ENCODE results near the gene PRDM1.
A peak's percentile ranks its signal among the peaks of the same experiment; 100 is the strongest.

PRDM1 gene

DNA sequence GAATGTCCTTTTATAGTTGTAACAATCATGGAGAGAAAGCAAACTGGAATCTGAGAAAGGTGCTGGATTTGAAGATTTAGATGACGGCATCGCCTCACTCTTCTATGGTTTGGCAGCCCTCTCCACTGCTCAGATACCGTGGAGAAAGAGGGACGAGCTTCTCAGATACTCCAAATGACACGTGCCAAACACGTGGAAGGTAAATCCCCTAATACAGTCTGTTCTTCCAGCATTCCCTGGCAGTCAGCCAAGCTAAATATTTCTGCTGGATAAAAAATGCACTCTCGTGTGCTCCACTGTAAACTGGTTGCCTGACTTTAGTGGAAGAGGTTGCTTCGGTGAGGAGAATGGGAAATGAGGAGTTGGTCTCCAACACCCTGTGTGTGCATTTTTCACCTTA lies 16.7 kb upstream of the PRDM1 start:
- H3K4me3 ChIP-seq (ENCODE audit: low read depth, low read length) = no peak overlapping the region
- TF ChIP-seq, protein P1, sequence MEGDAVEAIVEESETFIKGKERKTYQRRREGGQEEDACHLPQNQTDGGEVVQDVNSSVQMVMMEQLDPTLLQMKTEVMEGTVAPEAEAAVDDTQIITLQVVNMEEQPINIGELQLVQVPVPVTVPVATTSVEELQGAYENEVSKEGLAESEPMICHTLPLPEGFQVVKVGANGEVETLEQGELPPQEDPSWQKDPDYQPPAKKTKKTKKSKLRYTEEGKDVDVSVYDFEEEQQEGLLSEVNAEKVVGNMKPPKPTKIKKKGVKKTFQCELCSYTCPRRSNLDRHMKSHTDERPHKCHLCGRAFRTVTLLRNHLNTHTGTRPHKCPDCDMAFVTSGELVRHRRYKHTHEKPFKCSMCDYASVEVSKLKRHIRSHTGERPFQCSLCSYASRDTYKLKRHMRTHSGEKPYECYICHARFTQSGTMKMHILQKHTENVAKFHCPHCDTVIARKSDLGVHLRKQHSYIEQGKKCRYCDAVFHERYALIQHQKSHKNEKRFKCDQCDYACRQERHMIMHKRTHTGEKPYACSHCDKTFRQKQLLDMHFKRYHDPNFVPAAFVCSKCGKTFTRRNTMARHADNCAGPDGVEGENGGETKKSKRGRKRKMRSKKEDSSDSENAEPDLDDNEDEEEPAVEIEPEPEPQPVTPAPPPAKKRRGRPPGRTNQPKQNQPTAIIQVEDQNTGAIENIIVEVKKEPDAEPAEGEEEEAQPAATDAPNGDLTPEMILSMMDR (IDR thresholded peaks at IDR 0.05; ENCODE audit: borderline replicate concordance, insufficient read depth, low read depth, low read length) = no peak

- TF ChIP-seq, protein P1 (IDR thresholded peaks at IDR 0.05; ENCODE audit: borderline replicate concordance, insufficient read depth, low read depth, low read length) = no peak
- no peak overlapping the region for H3K4me3 ChIP-seq (ENCODE audit: low read depth, low read length)
Measured at GRCh38 chr6:106070636-106071035, 15.5 kb upstream of the PRDM1 start.

DNA sequence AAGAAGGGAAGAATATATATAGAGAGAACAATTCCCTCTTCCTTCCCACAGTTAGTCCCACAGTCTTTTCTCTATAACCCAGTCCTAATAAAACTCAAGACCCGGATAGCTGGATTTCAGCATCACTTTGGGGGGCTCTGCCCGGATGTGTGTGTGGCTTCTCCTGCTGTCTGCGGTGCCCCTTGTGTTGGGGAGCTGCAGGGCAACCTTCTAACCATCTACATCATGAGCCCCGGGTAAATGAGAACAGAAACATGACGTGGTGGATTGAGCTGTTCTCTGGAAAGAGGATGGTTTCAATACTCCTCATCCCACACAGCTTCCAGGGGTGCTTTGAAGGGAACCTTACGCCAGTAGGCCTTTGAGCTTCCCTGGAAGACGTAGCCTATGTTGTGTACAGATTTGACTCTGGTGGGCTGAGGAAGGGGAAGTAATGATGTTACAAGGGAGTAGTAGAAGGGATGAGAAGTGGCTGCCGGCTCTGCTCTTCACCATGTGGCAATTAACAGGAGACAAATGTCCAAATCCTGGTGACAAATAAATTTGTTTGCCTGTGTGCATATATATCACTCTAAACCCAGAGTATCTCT lies 13.5 kb upstream of the PRDM1 start:
- TF ChIP-seq, protein P1 (IDR thresholded peaks at IDR 0.05; ENCODE audit: borderline replicate concordance, insufficient read depth, low read depth, low read length) = 0 out of 2 replicates have a peak, but pooled peaks have one; percentile 9
- H3K4me3 ChIP-seq (ENCODE audit: low read depth, low read length) = no peak overlapping the region

GRCh38 chr6:106074146-106074545 lies 12.0 kb upstream of the PRDM1 start:
- H3K4me3 ChIP-seq (ENCODE audit: low read depth, low read length) = no peak overlapping the region
- TF ChIP-seq, protein P1 (IDR thresholded peaks at IDR 0.05; ENCODE audit: borderline replicate concordance, insufficient read depth, low read depth, low read length) = no peak

GRCh38 chr6:106076139-106076538 lies 10.0 kb upstream of the PRDM1 start:
- TF ChIP-seq, protein P1 (IDR thresholded peaks at IDR 0.05; ENCODE audit: borderline replicate concordance, insufficient read depth, low read depth, low read length) = no peak
- H3K4me3 ChIP-seq (ENCODE audit: low read depth, low read length) = no peak overlapping the region

DNA sequence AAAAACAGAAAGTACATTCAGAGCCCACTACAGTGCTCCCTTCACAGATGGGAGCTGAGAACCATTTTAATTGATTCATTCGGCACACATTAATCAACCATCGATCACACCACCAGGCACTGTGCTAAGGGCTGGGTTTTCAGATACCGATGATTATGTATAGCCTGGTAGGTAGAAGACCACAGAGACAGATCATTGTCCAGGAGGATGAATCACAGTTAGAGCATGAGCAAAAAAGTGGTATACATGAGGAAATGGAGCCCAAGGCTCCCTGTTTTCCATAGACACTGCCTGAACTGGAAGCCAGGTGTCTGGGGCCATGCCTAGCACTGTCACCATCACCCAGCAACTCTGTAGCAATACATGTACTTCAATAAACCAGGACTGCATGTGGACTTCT lies 9.0 kb upstream of the PRDM1 start:
- TF ChIP-seq, protein P1 (IDR thresholded peaks at IDR 0.05; ENCODE audit: borderline replicate concordance, insufficient read depth, low read depth, low read length) = no peak

DNA sequence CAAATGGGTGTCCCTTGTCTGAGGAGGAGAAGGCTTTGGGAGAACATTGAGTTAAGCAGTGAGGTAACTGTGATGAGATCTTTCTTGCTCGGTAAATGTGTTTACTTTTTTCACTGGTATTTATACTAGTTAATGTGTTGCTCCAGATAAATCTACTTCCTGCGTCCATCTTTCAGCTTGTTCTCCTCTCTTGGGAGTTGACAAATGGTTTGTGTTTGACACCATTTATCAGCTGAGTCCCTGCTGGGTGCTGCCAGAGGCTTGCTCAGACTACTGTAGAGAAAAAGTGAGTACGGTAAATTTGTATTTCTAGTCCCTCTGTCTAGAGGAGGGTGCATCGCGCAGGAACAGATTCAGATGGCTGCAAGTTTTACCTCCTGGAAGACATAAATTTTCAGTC lies 8.3 kb upstream of the PRDM1 start:
- TF ChIP-seq, protein P1 (IDR thresholded peaks at IDR 0.05; ENCODE audit: borderline replicate concordance, insufficient read depth, low read depth, low read length) = no peak
- H3K4me3 ChIP-seq (ENCODE audit: low read depth, low read length) = no peak overlapping the region

More for the DNA sequence above, 9.0 kb upstream of the PRDM1 start:
- no peak overlapping the region for H3K4me3 ChIP-seq (ENCODE audit: low read depth, low read length)

Measured in GM12875 (cell line).